Gastroesophageal sphincter (tissue), 4 donors: ENCODE results near the gene PTPRN2. TPM values are rescaled to one million over a fixed set of nuclear protein-coding genes. Genes with fewer than 3 reads are reported as not detected.
"Not testable (repeated sequence)": the region's sequence is repeated elsewhere in the genome, so short reads cannot be mapped to it uniquely, and the experiment has no call there.

ENCODE experiments used
- ATAC-seq: fragments of 150-250 bp; one replicate; pipeline ENCODE4 v1.9.1; 2016; ENCODE audit warnings: mild to moderate bottlenecking, moderate library complexity
- H3K27ac ChIP-seq, 4 donors: fragments of 200-600 bp; sonication (generic) in 3 of 4; 1 replicate in 3 of 4; 2 replicates in 1 of 4; pipeline ENCODE4 v1.5.1; 2016 to 2019
- H3K27me3 ChIP-seq: fragments of 200-600 bp; sonication (generic); one replicate; pipeline ENCODE4 v1.5.1; 2019
- H3K36me3 ChIP-seq, 2 donors: fragments of 200-600 bp; sonication (generic); one replicate each; pipeline ENCODE4 v1.5.1; 2019; ENCODE audit warnings: control low read depth in 1 of 2
- H3K4me1 ChIP-seq, 3 donors: fragments of 200-600 bp; sonication (generic); 1 replicate in 2 of 3; 2 replicates in 1 of 3; pipeline ENCODE4 v1.5.1; 2016 to 2019; ENCODE audit warnings: control low read depth in 2 of 3
- H3K4me3 ChIP-seq, 2 donors: fragments of 200-600 bp; sonication (generic); one replicate each; pipeline ENCODE4 v1.5.1; 2019; ENCODE audit warnings: mild to moderate bottlenecking in 1 of 2, moderate library complexity in 1 of 2
- H3K9me3 ChIP-seq, 3 donors: fragments of 200-600 bp; sonication (generic); one replicate each; pipeline ENCODE4 v1.5.1; 2017 to 2019; ENCODE audit warnings: control low read depth in 2 of 3
- CTCF ChIP-seq, 4 experiments: fragments of 200-600 bp in 2 of 4; fragments of 450-650 bp in 2 of 4; sonication (generic) in 1 of 4; IDR thresholded peaks; one replicate each; pipeline ENCODE4 v1.5.1; 2017 to 2019; ENCODE audit warnings: antibody characterized with exemption in 4 of 4, mild to moderate bottlenecking in 2 of 4, moderate library complexity in 2 of 4
- EP300 ChIP-seq: sonication (generic); formaldehyde crosslinking; IDR thresholded peaks from one replicate; pipeline ENCODE4 v1.6.1; 2017; ENCODE audit warnings: antibody characterized with exemption, mild to moderate bottlenecking
- POLR2A ChIP-seq, 2 donors: fragments of 450-650 bp; IDR thresholded peaks; one replicate each; pipeline ENCODE4 v1.6.1; 2017; ENCODE audit warnings: antibody characterized with exemption in 2 of 2, mild to moderate bottlenecking in 2 of 2, moderate library complexity in 1 of 2
- POLR2AphosphoS5 ChIP-seq: sonication (generic); formaldehyde crosslinking; IDR thresholded peaks from one replicate; pipeline ENCODE4 v1.6.1; 2017; ENCODE audit warnings: antibody characterized with exemption
- WGBS, 2 donors: methylation state at CpG; one replicate each; pipeline ENCODE4 v1.1.5; 2018; ENCODE audit warnings: low coverage in 1 of 2; 5-methylcytosine and 5-hydroxymethylcytosine counted together
- total RNA-seq, 4 donors: library from RNA; depleted of rRNA; stranded (reverse); fragments of >200 nt; gene quantifications; one replicate each; pipeline ENCODE4 v1.1.0, GENCODE V29; 2016

PTPRN2 gene
- total RNA-seq, 4 donors from 2014 or later = 1.7 to 4.7 (median 3.3) TPM

- Histone ChIP-seq H3K9me3 (peaks cover 0 to 19% (median 0%) of the 10 kb centered on the region in 3 donors), H3K36me3 (no peaks in the 10 kb centered on the region), H3K27ac (no peak overlapping the region), H3K4me1 (no peaks in the 10 kb centered on the region), H3K4me3 (no peak overlapping the region), H3K27me3 (peaks cover 34% of the 10 kb centered on the region)
- ATAC-seq = no peak
- 93 to 100% methylated on average over 1 to 2 of the region's 2 CpGs for WGBS, 2 donors
- TF ChIP-seq POLR2AphosphoS5 = no peak
- no peak for TF ChIP-seq POLR2A (IDR thresholded peaks at IDR 0.05)
- TF ChIP-seq EP300 = no peak
- TF ChIP-seq CTCF (IDR thresholded peaks at IDR 0.05) = no peak
Measured at GRCh38 chr7:158516524-158516923, 71.1 kb downstream of the PTPRN2 start.

- peaks cover 29% of the 10 kb centered on the region for H3K27me3 ChIP-seq
- 60 to 84% methylated on average over 3 to 4 of the region's 6 CpGs for WGBS, 2 donors
- ATAC-seq = no peak
- H3K9me3 ChIP-seq = peaks cover 0 to 32% (median 0%) of the 10 kb centered on the region in 3 donors
- no peak overlapping the region for H3K27ac ChIP-seq
- no peaks in the 10 kb centered on the region for H3K36me3 ChIP-seq
- H3K4me3 ChIP-seq = no peak overlapping the region
- H3K4me1 ChIP-seq = no peaks in the 10 kb centered on the region
- TF ChIP-seq POLR2A (IDR thresholded peaks at IDR 0.05) (no peak), CTCF (IDR thresholded peaks at IDR 0.05) (no peak), POLR2AphosphoS5 (no peak), EP300 (no peak)
Measured at GRCh38 chr7:158512869-158513268, 74.8 kb downstream of the PTPRN2 start.

GRCh38 chr7:158512042-158512441, 75.6 kb downstream of the PTPRN2 start:
- peaks cover 29% of the 10 kb centered on the region for H3K27me3 ChIP-seq
- H3K27ac ChIP-seq = no peak overlapping the region
- TF ChIP-seq EP300 = no peak
- no peak for TF ChIP-seq CTCF (IDR thresholded peaks at IDR 0.05)
- no peaks in the 10 kb centered on the region for H3K4me1 ChIP-seq
- no peaks in the 10 kb centered on the region for H3K36me3 ChIP-seq
- no peak overlapping the region for H3K4me3 ChIP-seq
- peaks cover 0 to 34% (median 0%) of the 10 kb centered on the region in 3 donors for H3K9me3 ChIP-seq
- ATAC-seq = no peak
- WGBS, 2 donors = 69 to 89% methylated on average over 5 to 6 of the region's 6 CpGs

GRCh38 chr7:158508802-158509385, 78.7 kb downstream of the PTPRN2 start:
- ATAC-seq = no peak
- no peak overlapping the region for H3K4me3 ChIP-seq
- H3K9me3 ChIP-seq = peaks cover 0 to 60% (median 0%) of the 10 kb centered on the region in 3 donors
- WGBS, 2 donors = 67 to 76% methylated on average over 3 to 9 of the region's 27 CpGs
- H3K27ac ChIP-seq = no peak overlapping the region
- peaks cover 45% of the 10 kb centered on the region for H3K27me3 ChIP-seq
- H3K4me1 ChIP-seq = no peaks in the 10 kb centered on the region
- H3K36me3 ChIP-seq = no peaks in the 10 kb centered on the region
- TF ChIP-seq CTCF (IDR thresholded peaks at IDR 0.05) (no peak), EP300 (no peak), POLR2AphosphoS5 (no peak), POLR2A (IDR thresholded peaks at IDR 0.05) (no peak)

- H3K9me3 ChIP-seq = peaks cover 0 to 59% (median 0%) of the 10 kb centered on the region in 3 donors
- 62 to 65% methylated on average over 3 to 7 of the region's 16 CpGs for WGBS, 2 donors
- H3K27me3 ChIP-seq = peaks cover 48% of the 10 kb centered on the region
- not testable (repeated sequence) for H3K36me3 ChIP-seq, H3K27ac ChIP-seq, H3K4me3 ChIP-seq, ATAC-seq, H3K4me1 ChIP-seq
Measured at GRCh38 chr7:158508321-158508720, 79.3 kb downstream of the PTPRN2 start.
